Liver (tissue), 3 donors: ENCODE measurements around the gene XPNPEP3.

ENCODE experiments used
- CTCF ChIP-seq: fragments of 150-350 bp; IDR thresholded peaks from 2 replicates; pipeline ENCODE4 v1.5.1; 2017; ENCODE audit warnings: improper control_type of control experiment, low read depth, low read length; ENCODE audit not compliant: missing input control
- JUND ChIP-seq, 2 donors: IDR thresholded peaks; 2 replicates each; pipeline ENCODE4 v1.6.1; 2016; ENCODE audit warnings: antibody characterized with exemption in 2 of 2
- TF ChIP-seq, protein P1 (sequence below): IDR thresholded peaks from 2 replicates; pipeline ENCODE4 v1.6.1; 2016; ENCODE audit warnings: antibody characterized with exemption
- donor health status: healthy.
- donor health status: healthy.

GRCh38 chr22:40973144-40973543, 116.2 kb downstream of the XPNPEP3 start:
- TF ChIP-seq JUND (IDR thresholded peaks at IDR 0.05) (no peak), CTCF (no peak)
- TF ChIP-seq, protein P1, sequence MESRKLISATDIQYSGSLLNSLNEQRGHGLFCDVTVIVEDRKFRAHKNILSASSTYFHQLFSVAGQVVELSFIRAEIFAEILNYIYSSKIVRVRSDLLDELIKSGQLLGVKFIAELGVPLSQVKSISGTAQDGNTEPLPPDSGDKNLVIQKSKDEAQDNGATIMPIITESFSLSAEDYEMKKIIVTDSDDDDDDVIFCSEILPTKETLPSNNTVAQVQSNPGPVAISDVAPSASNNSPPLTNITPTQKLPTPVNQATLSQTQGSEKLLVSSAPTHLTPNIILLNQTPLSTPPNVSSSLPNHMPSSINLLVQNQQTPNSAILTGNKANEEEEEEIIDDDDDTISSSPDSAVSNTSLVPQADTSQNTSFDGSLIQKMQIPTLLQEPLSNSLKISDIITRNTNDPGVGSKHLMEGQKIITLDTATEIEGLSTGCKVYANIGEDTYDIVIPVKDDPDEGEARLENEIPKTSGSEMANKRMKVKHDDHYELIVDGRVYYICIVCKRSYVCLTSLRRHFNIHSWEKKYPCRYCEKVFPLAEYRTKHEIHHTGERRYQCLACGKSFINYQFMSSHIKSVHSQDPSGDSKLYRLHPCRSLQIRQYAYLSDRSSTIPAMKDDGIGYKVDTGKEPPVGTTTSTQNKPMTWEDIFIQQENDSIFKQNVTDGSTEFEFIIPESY = no peak
